Astrocyte (in vitro differentiated cells and primary cell): ENCODE results near the gene LEMD2.

Experiments used
- CTCF ChIP-seq: IDR thresholded peaks from 2 replicates; pipeline ENCODE4 v1.5.1; 2011; ENCODE audit warnings: low read depth, mild to moderate bottlenecking, inconsistent platforms, low read length, moderate library complexity; ENCODE audit not compliant: insufficient read depth
- EZH2 ChIP-seq: IDR thresholded peaks from 2 replicates; pipeline ENCODE4 v1.6.1; 2012; ENCODE audit warnings: mild to moderate bottlenecking, low read length, inconsistent platforms; ENCODE audit not compliant: insufficient read depth

GRCh38 chr6:33771146-33772081 lies 17.5 kb downstream of the LEMD2 start:
- TF ChIP-seq CTCF (peak; percentile 58), EZH2 (no peak)
